GM12878 (cell line): Measurements from ENCODE around the gene CCDC182. TPM values are rescaled to one million over a fixed set of nuclear protein-coding genes. Genes with fewer than 3 reads are reported as not detected.

ENCODE experiments used
- ATAC-seq: fragments of 200-7000 bp; cut with Tn5 transposase; 3 replicates; pipeline ENCODE4 v1.9.1; 2020; ENCODE audit warnings: mild to moderate bottlenecking, moderate library complexity
- BruUV-seq: library from RNA; stranded (reverse); fragments of 400-500 nt; replicated peaks from 2 replicates; lab custom pipeline; 2021; lab: Mats Ljungman, UMichigan
- CTCF ChIA-PET: fragments of 300-600 bp; sonication (Branson Sonifier 250); formaldehyde crosslinking; extraction: SDS; loops from one replicate; lab custom pipeline; 2021; ENCODE audit warnings: inconsistent platforms; lab: Yijun Ruan, JAX
- POLR2A ChIA-PET: fragments of 350-600 bp; formaldehyde crosslinking; extraction: SDS; loops from one replicate; lab custom pipeline; 2021; ENCODE audit warnings: inconsistent platforms; lab: Charles Lee
- RAD21 ChIA-PET: fragments of 300-600 bp; sonication (Branson Sonifier 250); formaldehyde crosslinking; loops from one replicate; lab custom pipeline; 2023; ENCODE audit warnings: antibody characterized with exemption; ENCODE audit not compliant: unreplicated experiment; lab: Charles Lee
- SMC1A ChIA-PET: fragments of 300-600 bp; sonication (Branson Sonifier 250); formaldehyde crosslinking; loops from one replicate; lab custom pipeline; 2023; ENCODE audit not compliant: unreplicated experiment, uncharacterized antibody; lab: Charles Lee
- DNase-seq: peaks from one replicate; pipeline ENCODE4 v3.0.0-alpha.2; 2011; ENCODE audit warnings: low read depth, low spot score
- FAIRE-seq: peaks from 3 replicates; lab custom pipeline; 2011; peaks lifted over from hg19 to GRCh38; lab: Jason Lieb, UNC
- H2AFZ ChIP-seq: 2 replicates; pipeline ENCODE4 v1.6.0; 2011; ENCODE audit warnings: low read depth, low read length, control low read depth; ENCODE audit not compliant: control insufficient read depth
- H3K27ac ChIP-seq: 2 replicates; pipeline ENCODE4 v1.5.1; 2011; ENCODE audit warnings: control low read depth; ENCODE audit not compliant: control insufficient read depth, insufficient read depth
- H3K27me3 ChIP-seq, 2 experiments: replicated peaks in 1 of 2; 2 replicates each; pipeline versions ENCODE4 v1.6.0 to v1.6.1; 2011; ENCODE audit warnings: low read length in 1 of 2; ENCODE audit not compliant: control insufficient read depth in 2 of 2, insufficient read depth in 2 of 2
- H3K36me3 ChIP-seq, 2 experiments: 2 replicates each; pipeline ENCODE4 v1.5.1; 2011; ENCODE audit warnings: low read length in 1 of 2; ENCODE audit not compliant: control insufficient read depth in 2 of 2, insufficient read depth in 2 of 2
- H3K4me1 ChIP-seq: 2 replicates; pipeline ENCODE4 v1.6.1; 2011; ENCODE audit warnings: mild to moderate bottlenecking, low read length, moderate library complexity, mixed read lengths; ENCODE audit not compliant: control insufficient read depth, insufficient read depth
- H3K4me2 ChIP-seq: 2 replicates; pipeline ENCODE4 v1.6.0; 2011; ENCODE audit warnings: control low read depth; ENCODE audit not compliant: control insufficient read depth, insufficient read depth
- H3K4me3 ChIP-seq: fragments of 200-600 bp; sonication (generic); 2 replicates; pipeline ENCODE4 v1.5.1; 2016
- H3K79me2 ChIP-seq: 2 replicates; pipeline ENCODE4 v1.6.0; 2011; ENCODE audit warnings: low read length; ENCODE audit not compliant: control insufficient read depth, insufficient read depth
- H3K9ac ChIP-seq: 2 replicates; pipeline ENCODE4 v1.8.0; 2011; ENCODE audit warnings: low read length, control low read depth, mixed read lengths; ENCODE audit not compliant: control insufficient read depth, insufficient read depth
- H3K9me3 ChIP-seq: replicated peaks from 3 replicates; pipeline ENCODE4 v1.5.1; 2011; ENCODE audit warnings: mild to moderate bottlenecking, low read length; ENCODE audit not compliant: control insufficient read depth, insufficient read depth
- H4K20me1 ChIP-seq: 2 replicates; pipeline ENCODE4 v1.6.0; 2011; ENCODE audit not compliant: control insufficient read depth, insufficient read depth
- ATF7 ChIP-seq: fragments of 450-650 bp; IDR thresholded peaks from 2 replicates; pipeline ENCODE4 v1.6.1; 2016; ENCODE audit warnings: low read depth, mild to moderate bottlenecking
- BCL11A ChIP-seq: IDR thresholded peaks from 2 replicates; pipeline ENCODE4 v1.6.1; 2011; ENCODE audit warnings: low read depth, low read length
- CEBPB ChIP-seq, 2 experiments: fragments of 150-350 bp in 1 of 2; IDR thresholded peaks; 2 replicates each; pipeline ENCODE4 v1.6.1; 2012 to 2014; ENCODE audit warnings: low read depth in 2 of 2, low read length in 2 of 2, borderline replicate concordance in 1 of 2, inconsistent platforms in 1 of 2
- FOXK2 ChIP-seq: fragments of 450-650 bp; IDR thresholded peaks from 2 replicates; pipeline ENCODE4 v1.6.1; 2017; ENCODE audit warnings: mild to moderate bottlenecking, moderate library complexity
- IKZF1 ChIP-seq: fragments of 450-650 bp; conservative IDR thresholded peaks from 2 replicates; pipeline ENCODE4 v1.6.1; 2017; ENCODE audit warnings: antibody characterized with exemption, mild to moderate bottlenecking
- IRF5 ChIP-seq: fragments of 450-650 bp; IDR thresholded peaks from 2 replicates; pipeline ENCODE4 v1.6.1; 2017; ENCODE audit warnings: borderline replicate concordance
- KDM1A ChIP-seq: fragments of 200-600 bp; sonication (generic); IDR thresholded peaks from 2 replicates; pipeline ENCODE4 v1.6.1; 2016; ENCODE audit warnings: borderline replicate concordance
- MYC ChIP-seq: IDR thresholded peaks from 2 replicates; pipeline ENCODE4 v1.6.1; 2011; ENCODE audit warnings: mild to moderate bottlenecking, low read length, moderate library complexity, inconsistent platforms; ENCODE audit not compliant: insufficient read depth, insufficient replicate concordance, insufficient read length, severe bottlenecking
- POU2F2 ChIP-seq: IDR thresholded peaks from 3 replicates; pipeline ENCODE4 v1.6.1; 2011; ENCODE audit warnings: low read depth, mild to moderate bottlenecking, low read length, borderline replicate concordance
- RBBP5 ChIP-seq: fragments of 200-600 bp; sonication (generic); conservative IDR thresholded peaks from 2 replicates; pipeline ENCODE4 v1.6.1; 2016
- RELA ChIP-seq: fragments of 450-650 bp; IDR thresholded peaks from 2 replicates; pipeline ENCODE4 v1.8.0; 2014; ENCODE audit warnings: borderline replicate concordance; ENCODE audit not compliant: partially characterized antibody
- SIX5 ChIP-seq: IDR thresholded peaks from 2 replicates; pipeline ENCODE4 v1.6.1; 2011; ENCODE audit warnings: mild to moderate bottlenecking, low read depth, low read length, moderate library complexity; ENCODE audit not compliant: severe bottlenecking
- TAF1 ChIP-seq: IDR thresholded peaks from 2 replicates; pipeline ENCODE4 v1.6.1; 2011; ENCODE audit warnings: mild to moderate bottlenecking, low read depth, low read length, borderline replicate concordance
- ZBTB40 ChIP-seq: fragments of 450-650 bp; IDR thresholded peaks from 2 replicates; pipeline ENCODE4 v1.6.1; 2016; ENCODE audit warnings: mild to moderate bottlenecking, moderate library complexity, borderline replicate concordance
- WGBS: methylation state at CpG from one replicate; pipeline ENCODE4 v1.1.6; 2016; ENCODE audit warnings: low lambda C conversion rate; ENCODE audit not compliant: insufficient replicate concordance, insufficient coverage; ENCODE audit errors: missing lambda C conversion rate; 5-methylcytosine and 5-hydroxymethylcytosine counted together
- in situ Hi-C: fragments of 300-500 bp; cut with MboI; formaldehyde crosslinking; loops from 9 replicates; pipeline ENCODE4 v1.14.3; 2018; ENCODE audit warnings: mixed read lengths
- intact Hi-C: fragments of 100-400 bp; cut with micrococcal nuclease; formaldehyde crosslinking; loops from one replicate; pipeline ENCODE4 v1.14.2; 2022; ENCODE audit not compliant: unreplicated experiment
- polyA plus RNA-seq, 11 experiments: library from polyadenylated mRNA; depleted of rRNA in 4 of 11; unstranded in 6 of 11; stranded (reverse) in 5 of 11; fragments of >200 nt; fragmentation: Nextera tagmentation in 4 of 11; fragmentation: Illumina TruSeq in 1 of 11; extraction: Ambion mirVana in 4 of 11; extraction: Trizol in 1 of 11; gene quantifications; 1 replicate in 1 of 11; 2 replicates in 10 of 11; pipeline versions ENCODE4 v1.2.1 to v1.2.3, GENCODE V29; 2011 to 2016; ENCODE audit warnings: inconsistent platforms in 2 of 11, missing spikeins in 2 of 11, low read depth in 1 of 11
- total RNA-seq, 4 experiments: library from RNA; depleted of rRNA in 3 of 4; stranded (reverse); fragments of >200 nt in 3 of 4; fragmentation: Illumina TruSeq in 1 of 4; extraction: Trizol in 1 of 4; gene quantifications; 2 replicates each; pipeline versions ENCODE4 v1.2.1 to v1.2.3, GENCODE V29; 2013 to 2021
- TF ChIP-seq, protein P1 (sequence below): IDR thresholded peaks from 2 replicates; pipeline ENCODE4 v1.6.1; 2012; ENCODE audit warnings: low read depth, low read length, improper control_type of control experiment
- TF ChIP-seq, protein P2 (sequence below): IDR thresholded peaks from 2 replicates; pipeline ENCODE4 v1.6.1; 2011; ENCODE audit warnings: borderline replicate concordance, low read depth, mild to moderate bottlenecking, moderate library complexity, mixed read lengths, low read length; ENCODE audit not compliant: insufficient read depth; ENCODE audit errors: extremely low read length

The CCDC182 gene
- total and polyA plus RNA-seq, 10 of the 15 experiments (the other 5 are each of a cell fraction or from before 2014, with no cell fraction given), result not detected

DNA sequence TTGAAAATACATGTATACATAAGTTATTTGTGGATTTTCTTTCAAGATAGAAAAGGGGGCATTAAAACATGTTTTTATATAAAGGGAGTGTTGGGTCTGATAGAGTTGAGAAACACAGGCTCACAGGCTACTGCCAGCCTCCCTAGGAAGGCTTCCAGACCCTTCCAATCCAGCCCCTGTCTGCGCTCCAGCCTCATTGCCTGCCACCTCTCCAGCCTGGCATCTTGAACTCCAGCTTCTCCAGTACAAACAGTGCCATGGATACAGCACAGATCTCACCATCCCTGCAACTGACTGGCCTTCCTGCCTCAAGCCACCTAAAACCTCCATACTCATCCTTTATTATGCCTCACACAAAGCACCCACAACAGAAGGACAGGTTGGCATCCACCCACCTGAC is 40.7 kb downstream of the CCDC182 start:
- Histone ChIP-seq H3K9ac (no peak overlapping the region), H2AFZ (no peak overlapping the region), H4K20me1 (no peaks in the 10 kb centered on the region), H3K4me2 (no peak overlapping the region), H3K36me3 (no peaks in the 10 kb centered on the region), H3K79me2 (no peaks in the 10 kb centered on the region)
- ATAC-seq (no peak), DNase-seq (no peak), FAIRE-seq (no peak)
- SMC1A ChIA-PET, result no interaction called here
- no TSS peak for BruUV-seq
- TF ChIP-seq MYC, result no peak
- TF ChIP-seq IKZF1, result no peak
- no peak for TF ChIP-seq ZBTB40
- TF ChIP-seq BCL11A, result no peak
- TF ChIP-seq, protein P1, sequence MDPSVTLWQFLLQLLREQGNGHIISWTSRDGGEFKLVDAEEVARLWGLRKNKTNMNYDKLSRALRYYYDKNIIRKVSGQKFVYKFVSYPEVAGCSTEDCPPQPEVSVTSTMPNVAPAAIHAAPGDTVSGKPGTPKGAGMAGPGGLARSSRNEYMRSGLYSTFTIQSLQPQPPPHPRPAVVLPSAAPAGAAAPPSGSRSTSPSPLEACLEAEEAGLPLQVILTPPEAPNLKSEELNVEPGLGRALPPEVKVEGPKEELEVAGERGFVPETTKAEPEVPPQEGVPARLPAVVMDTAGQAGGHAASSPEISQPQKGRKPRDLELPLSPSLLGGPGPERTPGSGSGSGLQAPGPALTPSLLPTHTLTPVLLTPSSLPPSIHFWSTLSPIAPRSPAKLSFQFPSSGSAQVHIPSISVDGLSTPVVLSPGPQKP, result no peak
- TF ChIP-seq, protein P2, sequence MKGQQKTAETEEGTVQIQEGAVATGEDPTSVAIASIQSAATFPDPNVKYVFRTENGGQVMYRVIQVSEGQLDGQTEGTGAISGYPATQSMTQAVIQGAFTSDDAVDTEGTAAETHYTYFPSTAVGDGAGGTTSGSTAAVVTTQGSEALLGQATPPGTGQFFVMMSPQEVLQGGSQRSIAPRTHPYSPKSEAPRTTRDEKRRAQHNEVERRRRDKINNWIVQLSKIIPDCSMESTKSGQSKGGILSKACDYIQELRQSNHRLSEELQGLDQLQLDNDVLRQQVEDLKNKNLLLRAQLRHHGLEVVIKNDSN, result no peak
- no peak for TF ChIP-seq RBBP5
- TF ChIP-seq POU2F2, result no peak
- no peak for TF ChIP-seq CEBPB (IDR thresholded peaks at IDR 0.05; ENCODE audit: borderline replicate concordance in 1 of 2, low read depth in 2 of 2, low read length in 2 of 2)
- TF ChIP-seq SIX5, result no peak
- no peak for TF ChIP-seq FOXK2
- no peak for TF ChIP-seq ATF7
- TF ChIP-seq IRF5, result no peak
- TF ChIP-seq KDM1A, result no peak
- TF ChIP-seq RELA, result no peak
- TF ChIP-seq TAF1, result no peak
- TF ChIP-seq, all 136 proteins: peak for 0
- no peaks in the 10 kb centered on the region for H3K4me1 ChIP-seq
- in situ Hi-C loops (no loop called here), intact Hi-C loops (no loop called here)
- ChIA-PET RAD21 (no interaction called here), POLR2A (no interaction called here), CTCF (no interaction called here)
- no peak overlapping the region for H3K27ac ChIP-seq
- 89% methylated on average over 1 of the region's 1 CpG for WGBS
- H3K9me3 ChIP-seq, result no peaks in the 10 kb centered on the region; the same call in 2 of the 3 replicates
- H3K4me3 ChIP-seq, result no peak overlapping the region
- peaks cover 0 to 1% of the 10 kb centered on the region in 2 experiments; a peak in 2 of 4 replicates for H3K27me3 ChIP-seq
